IMR-90 (cell line): ENCODE results near the gene JADE2.

Source experiments
- BHLHE40 ChIP-seq: fragments of 150-350 bp; IDR thresholded peaks from 2 replicates; pipeline ENCODE4 v1.6.1; 2016; ENCODE audit warnings: mild to moderate bottlenecking, low read depth, low read length
- MAFK ChIP-seq: IDR thresholded peaks from 2 replicates; pipeline ENCODE4 v1.6.1; 2012; ENCODE audit warnings: low read depth, low read length, improper control_type of control experiment
- MAZ ChIP-seq: IDR thresholded peaks from 2 replicates; pipeline ENCODE4 v1.6.1; 2012; ENCODE audit warnings: low read depth, mild to moderate bottlenecking, low read length, improper control_type of control experiment, moderate library complexity, borderline replicate concordance
- RAD21 ChIP-seq: IDR thresholded peaks from 2 replicates; pipeline ENCODE4 v1.6.1; 2012; ENCODE audit warnings: low read length, improper control_type of control experiment
- RCOR1 ChIP-seq: IDR thresholded peaks from 2 replicates; pipeline ENCODE4 v1.6.1; 2012; ENCODE audit warnings: mild to moderate bottlenecking, low read length, improper control_type of control experiment; ENCODE audit not compliant: insufficient replicate concordance
- TF ChIP-seq, protein P1 (sequence below): conservative IDR thresholded peaks from 2 replicates; pipeline ENCODE4 v1.5.1; 2012; ENCODE audit warnings: mild to moderate bottlenecking, low read depth, low read length, improper control_type of control experiment

DNA sequence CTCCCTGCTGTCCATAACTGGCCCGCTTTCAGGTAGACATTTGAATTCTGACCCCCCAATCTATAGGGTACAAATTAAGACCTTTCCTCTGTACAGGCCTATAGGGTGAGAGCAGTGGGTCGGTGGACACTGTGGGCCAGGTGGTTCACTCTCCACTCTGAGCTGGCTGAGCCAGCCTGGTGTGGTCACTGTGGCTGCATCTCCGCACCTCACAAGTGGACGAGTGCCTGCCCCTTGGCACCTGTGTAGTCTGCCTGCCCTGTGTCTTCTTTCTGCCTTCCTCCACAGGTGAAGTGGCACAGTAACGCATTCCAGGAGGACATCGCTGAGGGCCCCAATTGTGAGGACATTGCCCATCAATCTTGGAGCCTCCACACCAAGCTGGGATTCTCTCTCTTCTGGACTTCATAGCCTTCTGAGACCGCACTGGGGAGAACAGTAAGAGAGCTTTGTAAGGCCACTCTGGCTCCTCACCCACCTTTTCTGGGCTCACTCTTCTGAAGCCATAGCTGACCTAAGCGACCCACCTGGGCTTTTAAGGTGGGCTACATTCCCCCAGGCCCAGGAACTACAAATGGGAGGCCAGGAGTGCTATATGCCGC lies 33.5 kb upstream of the JADE2 start:
- TF ChIP-seq MAFK (no peak), MAZ (no peak), RCOR1 (no peak), RAD21 (no peak), BHLHE40 (no peak)
- TF ChIP-seq, protein P1, sequence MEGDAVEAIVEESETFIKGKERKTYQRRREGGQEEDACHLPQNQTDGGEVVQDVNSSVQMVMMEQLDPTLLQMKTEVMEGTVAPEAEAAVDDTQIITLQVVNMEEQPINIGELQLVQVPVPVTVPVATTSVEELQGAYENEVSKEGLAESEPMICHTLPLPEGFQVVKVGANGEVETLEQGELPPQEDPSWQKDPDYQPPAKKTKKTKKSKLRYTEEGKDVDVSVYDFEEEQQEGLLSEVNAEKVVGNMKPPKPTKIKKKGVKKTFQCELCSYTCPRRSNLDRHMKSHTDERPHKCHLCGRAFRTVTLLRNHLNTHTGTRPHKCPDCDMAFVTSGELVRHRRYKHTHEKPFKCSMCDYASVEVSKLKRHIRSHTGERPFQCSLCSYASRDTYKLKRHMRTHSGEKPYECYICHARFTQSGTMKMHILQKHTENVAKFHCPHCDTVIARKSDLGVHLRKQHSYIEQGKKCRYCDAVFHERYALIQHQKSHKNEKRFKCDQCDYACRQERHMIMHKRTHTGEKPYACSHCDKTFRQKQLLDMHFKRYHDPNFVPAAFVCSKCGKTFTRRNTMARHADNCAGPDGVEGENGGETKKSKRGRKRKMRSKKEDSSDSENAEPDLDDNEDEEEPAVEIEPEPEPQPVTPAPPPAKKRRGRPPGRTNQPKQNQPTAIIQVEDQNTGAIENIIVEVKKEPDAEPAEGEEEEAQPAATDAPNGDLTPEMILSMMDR, result no peak
